H7 (cell line): Measurements from ENCODE around the gene GALNTL6. TPM values are rescaled to one million over a fixed set of nuclear protein-coding genes. Genes with fewer than 3 reads are reported as not detected.

Experiments used
- DNase-seq: peaks from one replicate; pipeline ENCODE4 v3.0.0; 2012
- H3K27me3 ChIP-seq: 2 replicates; pipeline ENCODE4 v1.6.0; 2011; ENCODE audit warnings: mild to moderate bottlenecking, low read length; ENCODE audit not compliant: control insufficient read depth, insufficient read depth
- H3K36me3 ChIP-seq: replicated peaks from 2 replicates; pipeline ENCODE4 v1.5.1; 2011; ENCODE audit warnings: low read length; ENCODE audit not compliant: control insufficient read depth, insufficient read depth
- H3K4me3 ChIP-seq: 2 replicates; pipeline ENCODE4 v1.5.1; 2011; ENCODE audit warnings: low read depth, mild to moderate bottlenecking, control low read depth, low read length, moderate library complexity; ENCODE audit not compliant: insufficient read depth
- total RNA-seq: library from RNA; depleted of rRNA; stranded (reverse); fragments of >200 nt; shearing (Covaris generic); gene quantifications from 2 replicates; pipeline ENCODE4 v1.2.3, GENCODE V29; 2014

Gene GALNTL6
- total RNA-seq, 1 experiment from 2014 or later: 0.24 TPM

- Histone ChIP-seq H3K27me3 (no peaks in the 10 kb centered on the region), H3K36me3 (no peaks in the 10 kb centered on the region), H3K4me3 (no peak overlapping the region)
- no peak for DNase-seq
Measured at GRCh38 chr4:172818901-172819300, 1005.7 kb downstream of the GALNTL6 start.

- Histone ChIP-seq H3K36me3 (no peaks in the 10 kb centered on the region), H3K4me3 (no peak overlapping the region), H3K27me3 (no peaks in the 10 kb centered on the region)
- DNase-seq: no peak
Measured at GRCh38 chr4:172819353-172819752, 1006.1 kb downstream of the GALNTL6 start.

- DNase-seq: no peak
- H3K4me3 ChIP-seq: no peak overlapping the region
- H3K27me3 ChIP-seq: no peaks in the 10 kb centered on the region
- H3K36me3 ChIP-seq: no peaks in the 10 kb centered on the region
Measured at GRCh38 chr4:172822331-172822730, 1009.1 kb downstream of the GALNTL6 start.

- Histone ChIP-seq H3K4me3 (no peak overlapping the region), H3K27me3 (no peaks in the 10 kb centered on the region), H3K36me3 (no peaks in the 10 kb centered on the region)
- no peak for DNase-seq
Measured at GRCh38 chr4:172826346-172826745, 1013.1 kb downstream of the GALNTL6 start.

- Histone ChIP-seq H3K27me3 (no peaks in the 10 kb centered on the region), H3K36me3 (no peaks in the 10 kb centered on the region), H3K4me3 (no peak overlapping the region)
- no peak for DNase-seq
Measured at GRCh38 chr4:172826861-172827260, 1013.7 kb downstream of the GALNTL6 start.

- no peak overlapping the region for H3K4me3 ChIP-seq
- peak; percentile 10 for DNase-seq
- H3K27me3 ChIP-seq: no peaks in the 10 kb centered on the region
- no peaks in the 10 kb centered on the region for H3K36me3 ChIP-seq
Measured at GRCh38 chr4:172830295-172830764, 1017.1 kb downstream of the GALNTL6 start.

GRCh38 chr4:172836661-172837060 is 1023.5 kb downstream of the GALNTL6 start:
- H3K4me3 ChIP-seq: no peak overlapping the region
- H3K27me3 ChIP-seq: no peaks in the 10 kb centered on the region
- H3K36me3 ChIP-seq: no peaks in the 10 kb centered on the region
- no peak for DNase-seq

- H3K4me3 ChIP-seq: no peak overlapping the region
- H3K36me3 ChIP-seq: no peaks in the 10 kb centered on the region
- DNase-seq: peak; percentile 9
- no peaks in the 10 kb centered on the region for H3K27me3 ChIP-seq
Measured at GRCh38 chr4:172838111-172838510, 1024.9 kb downstream of the GALNTL6 start.

GRCh38 chr4:172838943-172839342 is 1025.7 kb downstream of the GALNTL6 start:
- Histone ChIP-seq H3K27me3 (no peaks in the 10 kb centered on the region), H3K36me3 (no peaks in the 10 kb centered on the region), H3K4me3 (no peak overlapping the region)
- DNase-seq: no peak

GRCh38 chr4:172842779-172843178 is 1029.6 kb downstream of the GALNTL6 start:
- no peaks in the 10 kb centered on the region for H3K27me3 ChIP-seq
- no peak overlapping the region for H3K4me3 ChIP-seq
- H3K36me3 ChIP-seq: no peaks in the 10 kb centered on the region
- no peak for DNase-seq

- no peaks in the 10 kb centered on the region for H3K36me3 ChIP-seq
- no peaks in the 10 kb centered on the region for H3K27me3 ChIP-seq
- H3K4me3 ChIP-seq: no peak overlapping the region
- DNase-seq: no peak
Measured at GRCh38 chr4:172843192-172843591, 1030.0 kb downstream of the GALNTL6 start.

- H3K36me3 ChIP-seq: no peaks in the 10 kb centered on the region
- no peak for DNase-seq
- no peak overlapping the region for H3K4me3 ChIP-seq
- H3K27me3 ChIP-seq: no peaks in the 10 kb centered on the region
Measured at GRCh38 chr4:172844556-172844955, 1031.4 kb downstream of the GALNTL6 start.

- no peak for DNase-seq
- Histone ChIP-seq H3K27me3 (no peaks in the 10 kb centered on the region), H3K4me3 (no peak overlapping the region), H3K36me3 (no peaks in the 10 kb centered on the region)
Measured at GRCh38 chr4:172845281-172845680, 1032.1 kb downstream of the GALNTL6 start.

- no peak for DNase-seq
- Histone ChIP-seq H3K36me3 (no peaks in the 10 kb centered on the region), H3K4me3 (no peak overlapping the region)
Measured at GRCh38 chr4:172850838-172851237, 1037.6 kb downstream of the GALNTL6 start.

GRCh38 chr4:172851534-172851933 is 1038.3 kb downstream of the GALNTL6 start:
- H3K36me3 ChIP-seq: no peaks in the 10 kb centered on the region
- no peaks in the 10 kb centered on the region for H3K27me3 ChIP-seq
- DNase-seq: no peak
- no peak overlapping the region for H3K4me3 ChIP-seq

More at GRCh38 chr4:172850838-172851237, 1037.6 kb downstream of the GALNTL6 start:
- no peaks in the 10 kb centered on the region for H3K27me3 ChIP-seq

- Histone ChIP-seq H3K36me3 (no peaks in the 10 kb centered on the region), H3K27me3 (no peaks in the 10 kb centered on the region), H3K4me3 (no peak overlapping the region)
- DNase-seq: no peak
Measured at GRCh38 chr4:172857026-172857425, 1043.8 kb downstream of the GALNTL6 start.
